Sigmoid colon (tissue), 7 donors: ENCODE results near the gene TYMS. TPM values are rescaled to one million over a fixed set of nuclear protein-coding genes. Genes with fewer than 3 reads are reported as not detected.
A peak's percentile ranks its signal among the peaks of the same experiment; 100 is the strongest.

Experiments
- DNase-seq: peaks from one replicate; pipeline ENCODE4 v3.0.0-alpha.2; 2019
- H3K27ac ChIP-seq, 4 donors: fragments of 200-600 bp; sonication (generic); one replicate each; pipeline ENCODE4 v1.5.1; 2016 to 2019; ENCODE audit warnings: mild to moderate bottlenecking in 1 of 4
- H3K27me3 ChIP-seq, 3 donors: fragments of 200-600 bp; sonication (generic); one replicate each; pipeline ENCODE4 v1.5.1; 2019; ENCODE audit warnings: mild to moderate bottlenecking in 1 of 3
- H3K36me3 ChIP-seq, 4 donors: fragments of 200-600 bp; sonication (generic); one replicate each; pipeline ENCODE4 v1.5.1; 2016 to 2019
- H3K4me1 ChIP-seq, 4 donors: fragments of 200-600 bp; sonication (generic); one replicate each; pipeline ENCODE4 v1.5.1; 2017 to 2019
- H3K4me3 ChIP-seq, 4 donors: fragments of 200-600 bp; sonication (generic); one replicate each; pipeline ENCODE4 v1.5.1; 2017 to 2019; ENCODE audit warnings: mild to moderate bottlenecking in 2 of 4, moderate library complexity in 1 of 4
- H3K9me3 ChIP-seq, 4 donors: fragments of 200-600 bp in 3 of 4; sonication (generic) in 3 of 4; one replicate each; pipeline versions ENCODE4 v1.5.1 to v1.6.1; 2013 to 2019
- EP300 ChIP-seq, 4 donors: sonication (generic); formaldehyde crosslinking; IDR thresholded peaks; one replicate each; pipeline ENCODE4 v1.6.1; 2017; ENCODE audit warnings: antibody characterized with exemption in 4 of 4
- POLR2A ChIP-seq, 2 donors: fragments of 450-650 bp; IDR thresholded peaks; one replicate each; pipeline ENCODE4 v1.6.1; 2016; ENCODE audit warnings: antibody characterized with exemption in 2 of 2, mild to moderate bottlenecking in 2 of 2, moderate library complexity in 2 of 2
- POLR2AphosphoS5 ChIP-seq, 4 donors: sonication (generic); formaldehyde crosslinking; IDR thresholded peaks; one replicate each; pipeline ENCODE4 v1.6.1; 2017; ENCODE audit warnings: antibody characterized with exemption in 4 of 4
- WGBS, 2 donors: extraction: QIAGEN DNeasy Blood & Tissue Kit; methylation state at CpG; one replicate each; pipeline ENCODE4 v1.1.7; 2013; 5-methylcytosine and 5-hydroxymethylcytosine counted together
- intact Hi-C: fragments of 100-400 bp; cut with DNase I; formaldehyde crosslinking; loops from one replicate; pipeline ENCODE4 v1.15.1; 2023
- polyA plus RNA-seq, 3 donors: library from polyadenylated mRNA; stranded (reverse); fragments of 200-250 nt; gene quantifications; one replicate each; pipeline ENCODE4 v1.2.3, GENCODE V29; 2013
- total RNA-seq, 4 donors: library from RNA; depleted of rRNA; stranded (reverse); fragments of >200 nt; gene quantifications; one replicate each; pipeline ENCODE4 v1.1.0, GENCODE V29; 2016
- TF ChIP-seq, protein P1 (sequence below), 4 experiments: fragments of 450-650 bp in 3 of 4; fragments of 200-600 bp in 1 of 4; IDR thresholded peaks; one replicate each; pipeline ENCODE4 v1.5.1; 2016 to 2019; ENCODE audit warnings: antibody characterized with exemption in 4 of 4, mild to moderate bottlenecking in 3 of 4, moderate library complexity in 2 of 4
- donor health status: healthy with polysubstance abuse.
- donor health status: Bipolar disorder and iron deficiency.
- donor health status: healthy.

TYMS gene
- total and polyA plus RNA-seq, 7 donors = 0.55 to 62.0 (median 3.0) TPM

DNA sequence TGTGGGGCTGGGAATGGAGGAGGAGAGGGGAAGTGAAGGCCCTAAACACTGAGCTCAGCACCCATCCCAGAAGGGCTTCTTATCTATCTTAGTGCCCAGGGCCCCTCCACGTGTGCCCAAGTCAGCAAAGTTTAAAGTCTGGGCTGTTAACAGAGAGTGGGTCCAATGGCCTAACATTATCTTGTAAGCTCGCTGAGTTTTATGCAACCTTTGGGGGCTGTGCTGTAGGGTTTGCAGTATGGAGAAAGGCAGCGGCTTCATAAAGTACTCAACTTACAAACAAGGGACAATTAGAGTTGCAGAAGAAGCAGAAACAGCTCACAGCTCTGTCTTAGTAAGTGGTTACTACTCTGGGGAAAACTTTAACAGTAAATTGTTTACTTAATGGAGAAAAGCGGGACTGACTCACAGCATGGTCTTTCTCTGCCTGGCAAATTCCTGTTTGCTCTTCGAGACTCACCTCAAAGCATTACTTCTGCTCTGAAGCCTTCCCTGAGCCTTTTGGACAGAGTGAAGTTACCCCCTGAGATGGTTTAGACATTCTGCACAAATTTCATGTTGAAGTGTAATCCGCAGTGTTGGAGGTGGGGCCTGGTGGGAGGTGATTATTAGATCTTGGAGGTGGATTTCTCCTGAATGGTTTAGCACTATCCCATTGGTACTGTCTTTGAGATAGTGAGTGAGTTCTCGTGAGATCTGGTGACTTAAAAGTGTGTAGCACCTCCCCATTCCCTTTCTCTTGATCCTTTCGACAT lies 45.9 kb downstream of the TYMS start:
- intact Hi-C loops = no loop called here
- Histone ChIP-seq H3K36me3 (peaks cover 0 to 17% (median 0%) of the 10 kb centered on the region in 4 donors), H3K27ac (peak overlapping the region; percentile 51 to 80 (median 75)), H3K9me3 (no peaks in the 10 kb centered on the region), H3K27me3 (no peaks in the 10 kb centered on the region), H3K4me3 (no peak overlapping the region), H3K4me1 (peaks cover 0 to 23% (median 18%) of the 10 kb centered on the region in 4 donors)
- 72 to 77% methylated on average over 8 of the region's 8 CpGs for WGBS, 2 donors
- no peak for DNase-seq
- peak in 1 of 4 donors; percentile 20 for TF ChIP-seq POLR2AphosphoS5 (IDR thresholded peaks at IDR 0.05)
- no peak for TF ChIP-seq POLR2A (IDR thresholded peaks at IDR 0.05)
- TF ChIP-seq, protein P1, sequence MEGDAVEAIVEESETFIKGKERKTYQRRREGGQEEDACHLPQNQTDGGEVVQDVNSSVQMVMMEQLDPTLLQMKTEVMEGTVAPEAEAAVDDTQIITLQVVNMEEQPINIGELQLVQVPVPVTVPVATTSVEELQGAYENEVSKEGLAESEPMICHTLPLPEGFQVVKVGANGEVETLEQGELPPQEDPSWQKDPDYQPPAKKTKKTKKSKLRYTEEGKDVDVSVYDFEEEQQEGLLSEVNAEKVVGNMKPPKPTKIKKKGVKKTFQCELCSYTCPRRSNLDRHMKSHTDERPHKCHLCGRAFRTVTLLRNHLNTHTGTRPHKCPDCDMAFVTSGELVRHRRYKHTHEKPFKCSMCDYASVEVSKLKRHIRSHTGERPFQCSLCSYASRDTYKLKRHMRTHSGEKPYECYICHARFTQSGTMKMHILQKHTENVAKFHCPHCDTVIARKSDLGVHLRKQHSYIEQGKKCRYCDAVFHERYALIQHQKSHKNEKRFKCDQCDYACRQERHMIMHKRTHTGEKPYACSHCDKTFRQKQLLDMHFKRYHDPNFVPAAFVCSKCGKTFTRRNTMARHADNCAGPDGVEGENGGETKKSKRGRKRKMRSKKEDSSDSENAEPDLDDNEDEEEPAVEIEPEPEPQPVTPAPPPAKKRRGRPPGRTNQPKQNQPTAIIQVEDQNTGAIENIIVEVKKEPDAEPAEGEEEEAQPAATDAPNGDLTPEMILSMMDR (IDR thresholded peaks at IDR 0.05) = no peak

DNA sequence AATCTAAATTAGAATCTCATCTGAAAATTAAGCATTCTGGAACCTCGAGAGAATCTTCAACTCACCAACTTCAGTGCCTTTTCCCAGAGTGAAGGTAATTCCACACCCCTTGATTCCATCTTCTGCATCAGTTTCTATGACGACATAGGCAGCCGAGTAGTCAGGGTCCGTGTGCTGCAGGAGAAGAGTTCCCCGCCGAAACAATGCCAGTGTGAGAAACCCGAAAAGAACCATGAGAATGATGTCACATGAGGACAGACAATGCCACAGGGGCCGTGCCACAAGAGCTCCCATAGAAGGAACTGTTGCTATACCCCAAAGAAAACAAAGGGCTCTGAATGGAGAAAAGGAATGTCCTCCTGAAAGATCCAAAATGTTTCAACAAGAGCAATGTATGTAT lies 49.0 kb downstream of the TYMS start:
- Histone ChIP-seq H3K27me3 (no peaks in the 10 kb centered on the region), H3K4me3 (no peak overlapping the region), H3K36me3 (peaks cover 0 to 17% (median 0%) of the 10 kb centered on the region in 4 donors), H3K27ac (no peak overlapping the region), H3K9me3 (no peaks in the 10 kb centered on the region), H3K4me1 (peaks cover 0 to 41% (median 26%) of the 10 kb centered on the region in 4 donors)
- no peak for DNase-seq
- intact Hi-C loops = no loop called here
- WGBS, 2 donors = 94 to 95% methylated on average over 8 of the region's 8 CpGs
- TF ChIP-seq POLR2AphosphoS5 (IDR thresholded peaks at IDR 0.05) (no peak), EP300 (IDR thresholded peaks at IDR 0.05) (no peak), POLR2A (IDR thresholded peaks at IDR 0.05) (no peak)
- TF ChIP-seq, protein P1 (IDR thresholded peaks at IDR 0.05) = no peak

DNA sequence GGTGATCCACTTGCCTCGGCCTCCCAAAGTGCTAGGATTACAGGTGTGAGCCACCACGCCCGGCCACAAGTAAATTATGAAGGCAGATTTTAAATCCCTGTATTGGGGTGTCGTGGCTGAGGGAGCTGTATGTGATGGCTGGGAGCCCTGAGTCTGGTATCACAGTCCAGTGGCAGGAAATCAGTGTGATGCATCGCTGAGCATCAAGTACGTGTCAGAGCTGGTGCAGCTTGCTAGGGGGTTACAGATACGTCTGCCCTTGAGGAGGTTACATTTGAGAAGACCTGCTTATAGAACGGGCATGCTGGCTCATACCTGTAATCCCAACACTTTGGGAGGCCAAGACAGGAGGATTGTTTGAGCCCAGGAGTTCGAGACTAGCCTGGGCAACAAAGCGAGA lies 50.6 kb downstream of the TYMS start:
- TF ChIP-seq POLR2AphosphoS5 (IDR thresholded peaks at IDR 0.05) (no peak), EP300 (IDR thresholded peaks at IDR 0.05) (no peak), POLR2A (IDR thresholded peaks at IDR 0.05) (no peak)
- TF ChIP-seq, protein P1 (IDR thresholded peaks at IDR 0.05) = no peak
- no peaks in the 10 kb centered on the region for H3K9me3 ChIP-seq
- no peak for DNase-seq
- peaks cover 0 to 17% (median 0%) of the 10 kb centered on the region in 4 donors for H3K36me3 ChIP-seq
- no peak overlapping the region for H3K27ac ChIP-seq
- peaks cover 0 to 32% (median 22%) of the 10 kb centered on the region in 4 donors for H3K4me1 ChIP-seq
- intact Hi-C loops = no loop called here
- WGBS, 2 donors = 94 to 95% methylated on average over 10 of the region's 10 CpGs
- no peak overlapping the region for H3K4me3 ChIP-seq
- H3K27me3 ChIP-seq = no peaks in the 10 kb centered on the region

GRCh38 chr18:709771-710170 lies 52.3 kb downstream of the TYMS start:
- intact Hi-C loops = loop anchor here (5.0 to 10.0 kb wide), 3 partner anchors 52 to 445 kb away; partner anchors contain the start of genes THOC1, TYMS and YES1
- Histone ChIP-seq H3K27me3 (no peaks in the 10 kb centered on the region), H3K36me3 (peaks cover 0 to 15% (median 0%) of the 10 kb centered on the region in 4 donors), H3K4me3 (no peak overlapping the region), H3K27ac (no peak overlapping the region), H3K9me3 (no peaks in the 10 kb centered on the region), H3K4me1 (peaks cover 0 to 23% (median 11%) of the 10 kb centered on the region in 4 donors)
- 90 to 98% methylated on average over 1 of the region's 1 CpG for WGBS, 2 donors
- no peak for DNase-seq
- TF ChIP-seq EP300 (IDR thresholded peaks at IDR 0.05) (no peak), POLR2AphosphoS5 (IDR thresholded peaks at IDR 0.05) (no peak), POLR2A (IDR thresholded peaks at IDR 0.05) (no peak)
- TF ChIP-seq, protein P1 (IDR thresholded peaks at IDR 0.05) = no peak
